Natural killer cell treated with Interleukin-12 subunit alpha and Interleukin-12 subunit beta and Interleukin-15 and Interleukin-18, amount 100 ng/mL, for 72 hours (primary cell): ENCODE results near the gene NKD1. TPM values are rescaled to one million over a fixed set of nuclear protein-coding genes. Genes with fewer than 3 reads are reported as not detected.

ENCODE experiments used
- ATAC-seq, 2 donors: fragments of 150-1000 bp; cut with Tn5 transposase in 1 of 2; sonication (Bioruptor Pico), chemical (Tn5 transposase) in 1 of 2; 2 replicates each; pipeline ENCODE4 v1.10.0; 2021
- DNase-seq: peaks from one replicate; pipeline ENCODE4 v3.0.0; 2022; ENCODE audit warnings: low spot score
- H3K27ac Mint-ChIP-seq, 2 donors: 1 replicate in 1 of 2; 2 replicates in 1 of 2; pipeline ENCODE4 v1.8.0; 2022; ENCODE audit warnings: mixed read lengths in 2 of 2, mild to moderate bottlenecking in 1 of 2, moderate library complexity in 1 of 2
- H3K27me3 Mint-ChIP-seq, 2 donors: 1 replicate in 1 of 2; 2 replicates in 1 of 2; pipeline ENCODE4 v1.8.0; 2022; ENCODE audit warnings: mixed read lengths in 2 of 2
- H3K36me3 Mint-ChIP-seq: one replicate; pipeline ENCODE4 v1.8.0; 2022; ENCODE audit warnings: mixed read lengths
- H3K4me1 Mint-ChIP-seq, 2 donors: 1 replicate in 1 of 2; 2 replicates in 1 of 2; pipeline ENCODE4 v1.8.0; 2022; ENCODE audit warnings: low read depth in 2 of 2, mixed read lengths in 2 of 2, mild to moderate bottlenecking in 1 of 2
- H3K4me3 Mint-ChIP-seq: one replicate; pipeline ENCODE4 v1.8.0; 2022; ENCODE audit warnings: mixed read lengths
- H3K9me3 Mint-ChIP-seq: 2 replicates; pipeline ENCODE4 v1.8.0; 2022; ENCODE audit warnings: mixed read lengths
- total RNA-seq, 2 donors: library from RNA; stranded (reverse); gene quantifications; one replicate each; pipeline ENCODE4 v1.2.3, GENCODE V29; 2022

Gene NKD1
- total RNA-seq, 2 donors from 2014 or later: 0.29 to 0.86 TPM

GRCh38 chr16:50690177-50690576 lies 142.0 kb downstream of the NKD1 start:
- Mint-ChIP-seq H3K36me3 (peaks cover 8% of the 10 kb centered on the region), H3K27me3 (peaks cover 8 to 12% of the 10 kb centered on the region in 2 donors), H3K4me1 (peaks cover 41 to 49% of the 10 kb centered on the region in 2 donors), H3K27ac (no peak overlapping the region), H3K9me3 (peaks cover under 1% of the 10 kb centered on the region), H3K4me3 (no peak overlapping the region)
- DNase-seq (no peak), ATAC-seq (no peak)

GRCh38 chr16:50692644-50692998 lies 144.4 kb downstream of the NKD1 start:
- ATAC-seq (no peak), DNase-seq (no peak)
- no peaks in the 10 kb centered on the region for H3K9me3 Mint-ChIP-seq
- H3K27me3 Mint-ChIP-seq: peaks cover 8 to 16% of the 10 kb centered on the region in 2 donors
- peaks cover 48 to 54% of the 10 kb centered on the region in 2 donors for H3K4me1 Mint-ChIP-seq
- peak overlapping the region; percentile 91 for H3K4me3 Mint-ChIP-seq
- peaks cover 8% of the 10 kb centered on the region for H3K36me3 Mint-ChIP-seq
- H3K27ac Mint-ChIP-seq: peak overlapping the region; percentile 59 to 85

GRCh38 chr16:50692999-50693781 lies 145.0 kb downstream of the NKD1 start, which contains the start of gene NOD2:
NOD2 (plus strand) TSS chr16:50693606; CDS start chr16:50699496, 5,890 bp downstream.
- Mint-ChIP-seq H3K4me1 (peaks cover 54 to 60% of the 10 kb centered on the region in 2 donors), H3K9me3 (no peaks in the 10 kb centered on the region), H3K27ac (peak within 1 kb of the TSS; percentile 89 to 95), H3K27me3 (peaks cover 8 to 16% of the 10 kb centered on the region in 2 donors), H3K36me3 (peaks cover 8% of the 10 kb centered on the region), H3K4me3 (peak within 1 kb of the TSS; percentile 91)
- peak; percentile 8 to 59 for ATAC-seq
- no peak for DNase-seq

GRCh38 chr16:50694206-50694605 lies 146.0 kb downstream of the NKD1 start:
- Mint-ChIP-seq H3K36me3 (peaks cover 8% of the 10 kb centered on the region), H3K27me3 (peaks cover 8 to 16% of the 10 kb centered on the region in 2 donors), H3K4me1 (peaks cover 59 to 64% of the 10 kb centered on the region in 2 donors), H3K27ac (peak overlapping the region; percentile 89 to 95), H3K4me3 (peak overlapping the region; percentile 82), H3K9me3 (no peaks in the 10 kb centered on the region)
- DNase-seq: no peak
- ATAC-seq: no peak

GRCh38 chr16:50695017-50696000 lies 147.1 kb downstream of the NKD1 start:
- no peak for DNase-seq
- Mint-ChIP-seq H3K36me3 (peaks cover 14% of the 10 kb centered on the region), H3K27ac (peak overlapping the region; percentile 89 to 95), H3K27me3 (peaks cover 8 to 16% of the 10 kb centered on the region in 2 donors), H3K9me3 (no peaks in the 10 kb centered on the region), H3K4me1 (peaks cover 69 to 70% of the 10 kb centered on the region in 2 donors), H3K4me3 (peak overlapping the region; percentile 84)
- ATAC-seq: no peak

- H3K4me1 Mint-ChIP-seq: peaks cover 73 to 76% of the 10 kb centered on the region in 2 donors
- H3K4me3 Mint-ChIP-seq: peak overlapping the region; percentile 84
- no peak for DNase-seq
- H3K27ac Mint-ChIP-seq: peak overlapping the region; percentile 89 to 95
- H3K36me3 Mint-ChIP-seq: peaks cover 17% of the 10 kb centered on the region
- H3K9me3 Mint-ChIP-seq: no peaks in the 10 kb centered on the region
- no peak for ATAC-seq
- peaks cover 8 to 16% of the 10 kb centered on the region in 2 donors for H3K27me3 Mint-ChIP-seq
These were observed 147.9 kb downstream of the NKD1 start for GRCh38 chr16:50696126-50696525.

- peak overlapping the region; percentile 89 to 95 for H3K27ac Mint-ChIP-seq
- ATAC-seq: peak; percentile 63 to 74
- peaks cover 21% of the 10 kb centered on the region for H3K36me3 Mint-ChIP-seq
- peaks cover 77 to 82% of the 10 kb centered on the region in 2 donors for H3K4me1 Mint-ChIP-seq
- H3K9me3 Mint-ChIP-seq: no peaks in the 10 kb centered on the region
- DNase-seq: peak; percentile 76
- peak overlapping the region; percentile 84 for H3K4me3 Mint-ChIP-seq
- H3K27me3 Mint-ChIP-seq: peaks cover 8 to 16% of the 10 kb centered on the region in 2 donors
These were observed 148.6 kb downstream of the NKD1 start for GRCh38 chr16:50696575-50697420.

- H3K27me3 Mint-ChIP-seq: peaks cover 6 to 16% of the 10 kb centered on the region in 2 donors
- peak overlapping the region; percentile 89 to 95 for H3K27ac Mint-ChIP-seq
- peak overlapping the region; percentile 84 for H3K4me3 Mint-ChIP-seq
- ATAC-seq: no peak
- DNase-seq: no peak
- peaks cover 76 to 81% of the 10 kb centered on the region in 2 donors for H3K4me1 Mint-ChIP-seq
- H3K36me3 Mint-ChIP-seq: peaks cover 19% of the 10 kb centered on the region
- H3K9me3 Mint-ChIP-seq: no peaks in the 10 kb centered on the region
These were observed 149.2 kb downstream of the NKD1 start for GRCh38 chr16:50697421-50697715.

GRCh38 chr16:50697881-50698767 lies 149.9 kb downstream of the NKD1 start:
- H3K4me1 Mint-ChIP-seq: peaks cover 74 to 81% of the 10 kb centered on the region in 2 donors

More at GRCh38 chr16:50697881-50698767, 149.9 kb downstream of the NKD1 start:
- Mint-ChIP-seq H3K4me3 (peak overlapping the region; percentile 84), H3K27ac (peak overlapping the region; percentile 89 to 95), H3K36me3 (peaks cover 13% of the 10 kb centered on the region), H3K27me3 (peaks cover 0 to 10% of the 10 kb centered on the region in 2 donors), H3K9me3 (no peaks in the 10 kb centered on the region)
- DNase-seq (peak; percentile 85), ATAC-seq (peak; percentile 66 to 88)

Other genes with a start within 250 kb of the NKD1 start
- gene BRD7, start 179.4 kb upstream of the NKD1 start, total RNA-seq: 10 to 100 TPM; 64.1 to 91.4 TPM
- gene SNX20, start 132.9 kb downstream of the NKD1 start, total RNA-seq: 10 to 100 TPM; 26.2 to 38.4 TPM
- gene NOD2, start 145.2 kb downstream of the NKD1 start, total RNA-seq: 10 to 100 TPM in 1 of 2 donors, 1 to 10 TPM in 1; 3.7 to 11.2 TPM
- 100 to 1,000 TPM in 1 of 2 donors, 10 to 100 TPM in 1; 95.4 to 126 TPM for gene CYLD, start 193.7 kb downstream of the NKD1 start, total RNA-seq